GM19467 (cell line): Measurements from ENCODE around the gene SNTG2.
"Not testable (repeated sequence)": the region's sequence is repeated elsewhere in the genome, so short reads cannot be mapped to it uniquely, and the experiment has no call there.

Experiments
- ATAC-seq: cut with Tn5 transposase; IDR thresholded peaks from one replicate; pipeline ENCODE4 v1.9.1; 2021; ENCODE audit warnings: mild to moderate bottlenecking, moderate library complexity; ENCODE audit not compliant: unreplicated experiment

Gene SNTG2

DNA sequence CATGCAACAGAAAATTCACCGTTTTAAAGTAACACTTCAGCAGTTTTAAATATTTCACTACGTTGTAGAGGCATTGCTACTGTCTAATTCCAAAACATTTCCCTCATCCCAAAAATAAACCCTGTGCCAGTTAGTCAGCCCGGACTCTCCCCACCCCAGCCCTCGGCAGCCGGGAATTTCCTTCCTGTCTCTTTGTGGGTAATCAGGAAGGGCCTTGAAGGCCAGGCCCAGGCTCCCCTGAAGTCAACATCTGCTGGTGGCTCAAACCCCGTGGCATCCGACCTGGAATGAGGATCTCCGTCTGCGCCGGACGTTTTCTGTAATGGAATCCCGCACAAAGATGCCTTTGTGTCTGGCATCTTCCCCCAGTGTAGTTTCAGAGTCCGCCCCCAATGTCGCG, 219.6 kb downstream of the SNTG2 start:
- no peak for ATAC-seq

DNA sequence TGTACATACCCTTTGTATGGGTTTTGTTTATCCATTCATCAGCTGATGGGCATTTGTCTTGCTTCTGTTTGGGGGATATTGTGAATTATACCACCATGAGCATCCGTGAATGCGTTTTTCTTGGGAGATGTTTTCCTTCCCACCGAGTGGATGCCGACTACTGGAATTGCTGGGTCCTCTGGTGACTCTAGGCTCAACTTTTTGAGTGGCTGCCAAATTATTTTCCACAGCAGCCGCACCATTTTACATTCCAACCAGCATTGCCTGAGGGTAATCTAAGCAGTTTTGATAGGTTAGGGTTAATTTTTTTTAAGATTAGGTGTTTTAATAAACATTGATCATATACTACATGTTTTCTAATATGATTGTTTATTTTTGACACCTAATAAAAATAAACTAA, 220.1 kb downstream of the SNTG2 start:
- no peak for ATAC-seq

DNA sequence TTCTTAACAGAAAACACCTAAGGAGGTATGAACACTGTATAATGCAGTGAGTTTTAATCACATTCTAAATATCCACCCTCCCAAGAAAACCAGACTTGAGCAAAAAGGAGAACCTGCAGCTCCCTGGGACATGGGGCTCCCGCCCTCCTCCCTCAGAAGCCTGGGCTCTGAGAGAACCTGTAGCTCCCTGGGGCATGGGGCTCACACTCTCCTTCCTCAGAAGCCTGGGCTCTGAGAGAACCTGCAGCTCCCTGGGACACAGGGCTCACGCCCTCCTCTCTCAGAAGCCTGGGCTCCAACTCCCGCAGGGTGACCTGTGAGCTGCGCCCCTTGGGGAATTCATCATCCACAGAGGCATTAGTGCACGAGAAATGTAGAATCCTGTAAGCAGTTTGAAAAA, 222.9 kb downstream of the SNTG2 start:
- ATAC-seq: no peak

DNA sequence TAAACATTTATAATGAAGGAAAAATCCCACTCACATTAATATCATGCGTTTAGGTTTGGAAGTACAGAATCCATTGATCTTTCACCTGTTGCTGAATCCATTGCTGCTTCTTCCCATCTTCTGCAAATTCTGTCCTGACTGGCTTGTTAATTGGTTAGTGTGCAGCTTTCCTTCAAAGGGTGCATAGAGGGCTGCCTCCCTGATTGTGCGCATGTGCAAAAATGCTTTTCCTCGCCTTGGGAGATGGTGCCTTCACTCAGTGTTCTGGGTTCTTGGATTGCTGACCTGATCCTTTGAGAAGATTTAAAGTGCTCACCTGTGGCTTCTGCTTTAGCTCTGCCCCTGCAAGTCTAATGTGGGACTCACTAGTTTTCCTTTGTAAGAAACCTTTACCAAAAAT, 231.2 kb downstream of the SNTG2 start:
- ATAC-seq: no peak

DNA sequence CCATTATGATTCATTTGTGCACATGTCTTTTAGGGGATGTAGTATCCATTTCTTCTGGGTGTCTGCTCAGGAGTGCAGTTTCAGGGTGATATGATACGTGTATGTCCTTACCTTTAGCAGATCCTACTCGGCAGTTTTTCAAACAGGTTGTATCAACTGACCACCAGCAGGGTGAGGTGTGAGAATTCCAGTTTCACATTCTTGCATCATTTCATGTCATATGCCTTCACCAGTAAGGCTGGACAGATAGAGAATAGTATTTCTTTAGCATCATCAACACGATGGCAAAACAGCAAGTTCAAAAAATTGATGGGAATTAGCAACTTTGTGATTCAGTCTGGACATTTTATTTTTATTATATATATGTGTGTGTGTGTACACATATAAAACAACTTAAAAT, 232.7 kb downstream of the SNTG2 start:
- ATAC-seq: no peak

DNA sequence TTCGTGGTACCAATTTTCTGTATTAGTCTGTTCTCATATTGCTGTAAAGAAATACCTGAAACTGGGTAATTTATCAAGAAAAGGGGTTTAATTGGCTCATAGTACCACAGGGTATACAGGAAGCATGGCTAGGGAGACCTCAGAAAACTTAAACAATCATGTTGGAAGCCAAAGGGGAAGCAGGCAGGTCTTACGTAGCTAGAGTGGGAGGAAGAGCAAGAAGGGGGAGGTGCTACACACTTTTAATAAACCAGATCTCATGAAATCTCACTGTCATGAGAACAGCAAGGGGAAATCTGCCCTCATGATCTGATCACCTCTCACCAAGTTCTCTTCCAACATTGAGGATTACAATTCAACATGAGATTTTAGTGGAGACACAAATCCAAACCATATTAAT, 235.8 kb downstream of the SNTG2 start:
- ATAC-seq: no peak

DNA sequence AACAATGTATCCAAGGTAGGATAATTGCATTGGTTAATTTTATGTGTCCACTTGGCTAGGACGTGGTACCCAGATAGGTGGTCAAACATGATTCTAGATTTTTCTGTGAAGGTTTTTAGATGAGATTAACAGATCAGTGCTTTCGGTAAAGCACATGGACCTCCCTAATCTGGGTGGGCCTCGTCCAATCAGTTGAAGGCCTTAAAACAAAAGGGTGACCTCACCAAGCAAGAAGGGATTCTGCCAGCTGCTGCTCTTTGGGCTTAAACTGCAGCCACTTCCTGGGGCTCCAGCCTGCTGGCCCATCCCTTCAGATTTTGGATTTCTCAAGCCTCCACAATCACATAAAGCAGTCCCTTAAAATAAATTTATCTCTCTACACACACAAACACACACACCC, 236.5 kb downstream of the SNTG2 start:
- ATAC-seq: no peak

DNA sequence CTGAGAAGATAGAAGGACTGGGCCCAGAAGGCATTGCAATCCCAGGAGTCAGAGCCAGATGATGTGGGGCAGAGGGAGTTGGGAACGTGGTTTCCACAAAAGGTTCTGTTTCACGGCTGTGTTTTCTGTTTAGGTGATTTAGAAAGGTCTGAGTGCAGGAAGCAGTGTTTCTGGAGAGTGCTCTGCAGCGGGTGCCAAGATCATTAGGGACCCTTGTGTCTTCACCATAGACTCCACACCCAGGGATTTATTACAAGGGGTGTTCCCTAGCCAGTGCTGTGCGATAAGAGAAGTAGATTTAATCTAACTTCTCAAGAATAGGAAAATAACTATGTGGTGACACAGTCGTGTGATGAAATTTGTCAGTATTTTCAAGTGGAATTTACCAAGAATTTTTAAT, 241.5 kb downstream of the SNTG2 start:
- ATAC-seq: no peak

DNA sequence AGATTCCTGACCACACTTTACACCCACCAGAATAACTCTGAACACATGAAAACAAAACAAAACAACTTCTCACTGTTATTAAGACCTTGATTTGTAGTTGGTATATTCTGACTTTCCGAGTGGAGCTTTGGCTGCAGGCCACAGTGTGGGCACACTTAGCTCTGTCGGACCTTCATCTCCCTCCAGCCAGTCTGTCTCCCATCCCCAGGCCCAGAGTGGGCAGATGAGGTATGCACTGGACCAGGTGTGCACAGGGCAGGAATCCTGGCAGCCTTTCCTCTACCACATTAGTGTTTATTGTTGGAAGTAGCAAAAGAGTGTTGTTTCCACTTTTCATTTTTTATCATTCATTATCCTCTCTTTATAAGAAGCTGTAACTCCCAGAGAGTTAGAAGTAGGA, 243.2 kb downstream of the SNTG2 start:
- ATAC-seq: no peak

DNA sequence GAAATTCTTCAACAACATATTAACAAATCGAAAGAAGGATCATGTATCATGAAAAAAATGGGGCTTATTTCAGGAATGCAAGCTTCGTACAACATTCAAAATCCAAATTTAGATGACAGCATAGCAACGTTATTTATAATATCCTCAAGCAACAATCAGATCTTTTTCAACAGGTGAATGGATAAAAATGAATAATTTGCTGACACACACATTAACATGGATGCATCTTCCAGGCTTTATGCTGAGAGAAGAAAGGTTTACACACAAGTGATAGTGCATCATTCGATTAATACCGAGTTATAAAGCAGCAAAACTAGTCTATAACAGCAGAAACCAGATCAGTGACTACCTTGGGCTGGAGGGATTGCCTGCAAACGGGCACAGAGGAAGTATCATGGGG, 253.1 kb downstream of the SNTG2 start:
- ATAC-seq: no peak

DNA sequence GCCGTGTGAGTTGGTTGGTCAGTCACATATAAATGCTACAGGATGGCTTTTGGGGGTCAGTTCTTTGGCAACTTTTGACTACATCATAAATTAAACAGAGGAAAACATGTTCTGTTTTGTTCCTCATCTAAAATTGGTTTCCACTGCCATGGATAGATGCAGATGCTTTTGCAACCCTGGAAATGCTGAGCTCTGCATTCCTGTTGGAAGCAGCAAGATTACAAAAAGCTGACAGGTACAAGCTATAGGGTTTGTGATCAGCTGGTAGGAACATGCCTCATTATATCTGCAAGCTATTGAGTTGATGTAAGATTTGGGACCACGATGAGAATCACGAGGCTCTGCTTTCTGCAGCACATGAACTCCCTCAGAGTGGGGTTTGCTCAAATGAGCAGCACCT, 255.2 kb downstream of the SNTG2 start:
- no peak for ATAC-seq

DNA sequence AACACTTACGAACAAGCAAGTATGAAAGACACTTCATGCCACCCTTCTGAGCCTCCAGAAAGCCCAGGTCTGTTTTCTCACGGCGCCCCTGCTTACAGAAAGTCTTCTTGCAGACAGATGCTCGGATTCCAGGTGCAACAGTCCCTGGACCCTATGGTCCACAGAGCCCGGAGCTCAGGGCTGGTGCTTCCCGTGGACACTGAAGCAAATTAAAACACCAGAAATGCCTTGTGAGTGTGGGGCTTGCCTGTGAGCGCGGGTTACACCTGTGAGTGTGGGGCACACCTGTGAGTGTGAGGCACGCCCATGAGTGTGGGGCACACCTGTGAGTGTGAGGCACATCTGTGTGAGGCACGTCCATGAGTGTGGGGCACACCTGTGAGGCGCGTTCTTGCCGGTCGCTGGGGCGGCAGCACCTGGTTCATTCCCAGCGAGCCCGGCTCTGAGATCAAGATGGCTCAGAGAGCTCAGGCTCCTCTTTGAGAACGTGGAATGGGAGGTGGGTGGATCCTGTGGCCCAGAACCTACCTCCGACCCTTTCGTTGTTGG, 257.4 kb downstream of the SNTG2 start:
- ATAC-seq: no peak

DNA sequence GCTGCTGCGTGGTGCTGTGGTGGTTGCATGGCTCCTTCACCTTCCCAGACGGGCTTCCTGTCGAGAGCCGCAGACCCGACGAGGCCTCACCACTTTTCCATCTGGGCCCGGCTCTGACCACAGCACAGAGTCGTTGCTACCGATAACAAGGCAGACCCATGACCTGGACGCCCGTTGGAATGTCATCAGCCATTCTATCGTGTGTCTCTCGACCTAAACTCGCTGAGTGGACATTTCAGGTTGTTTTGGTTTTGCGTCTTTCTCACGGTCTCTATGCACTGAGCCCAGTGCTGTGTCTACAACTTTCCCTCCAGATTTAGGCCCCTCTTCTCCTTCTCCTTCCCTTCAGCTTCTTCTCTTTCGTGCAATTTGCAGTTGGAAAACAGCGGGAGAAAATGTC, 257.9 kb downstream of the SNTG2 start:
- no peak for ATAC-seq

DNA sequence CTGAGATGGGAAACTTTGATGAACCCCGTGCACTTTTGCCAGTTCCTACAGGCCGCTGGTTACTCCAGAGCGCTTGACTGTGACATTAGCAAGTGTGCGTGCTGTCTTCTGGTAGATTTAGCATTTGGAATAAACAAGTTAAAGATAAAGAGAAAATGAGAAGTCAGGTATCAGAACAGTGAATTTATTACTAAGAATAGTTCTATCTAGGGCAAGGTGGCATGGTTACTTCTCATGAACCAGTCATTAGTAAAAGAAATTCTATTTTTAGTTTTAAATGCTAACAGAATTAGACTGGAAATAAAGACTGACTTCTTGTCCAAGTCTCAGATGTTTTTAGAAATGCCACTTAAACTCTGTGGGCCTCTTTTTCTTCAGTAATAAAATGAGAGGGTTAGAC, 258.6 kb downstream of the SNTG2 start:
- ATAC-seq: no peak

DNA sequence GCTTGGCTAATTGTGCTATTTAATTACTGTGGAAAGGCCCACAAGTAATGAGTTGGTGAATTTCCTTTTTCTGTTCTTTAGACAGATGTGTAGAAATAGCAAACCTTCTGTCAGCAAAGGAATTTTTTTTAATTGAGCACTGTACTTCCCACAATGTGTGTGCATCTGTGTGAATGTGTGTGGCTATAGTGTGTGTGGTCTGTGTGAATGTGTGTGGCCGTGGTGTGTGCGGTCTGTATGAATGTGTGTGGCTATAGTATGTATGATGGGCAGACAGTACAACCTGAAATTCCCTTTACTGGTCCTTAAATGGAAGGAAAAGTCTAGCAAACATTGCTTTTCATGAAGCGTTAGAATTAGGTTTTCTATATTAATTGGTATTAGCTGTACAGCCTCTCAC, 259.1 kb downstream of the SNTG2 start:
- ATAC-seq: no peak

DNA sequence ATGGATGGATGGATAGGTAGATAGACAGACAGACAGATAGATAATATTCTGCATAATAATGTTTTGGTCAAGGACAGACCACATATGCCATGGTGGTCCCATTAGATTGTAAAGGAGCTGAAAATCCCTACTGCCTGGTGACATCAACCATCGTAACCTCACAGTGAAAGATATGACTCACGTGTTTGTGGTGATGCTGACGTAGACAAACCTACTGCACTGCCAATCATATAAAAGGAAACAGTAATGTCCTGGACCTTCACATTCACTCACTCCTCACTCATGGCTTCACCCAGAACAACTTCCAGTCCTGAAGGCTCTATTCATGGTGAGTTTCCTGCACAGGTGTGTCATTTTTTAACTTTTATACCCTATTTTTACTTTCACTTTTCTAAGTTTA, 259.7 kb downstream of the SNTG2 start:
- no peak for ATAC-seq

DNA sequence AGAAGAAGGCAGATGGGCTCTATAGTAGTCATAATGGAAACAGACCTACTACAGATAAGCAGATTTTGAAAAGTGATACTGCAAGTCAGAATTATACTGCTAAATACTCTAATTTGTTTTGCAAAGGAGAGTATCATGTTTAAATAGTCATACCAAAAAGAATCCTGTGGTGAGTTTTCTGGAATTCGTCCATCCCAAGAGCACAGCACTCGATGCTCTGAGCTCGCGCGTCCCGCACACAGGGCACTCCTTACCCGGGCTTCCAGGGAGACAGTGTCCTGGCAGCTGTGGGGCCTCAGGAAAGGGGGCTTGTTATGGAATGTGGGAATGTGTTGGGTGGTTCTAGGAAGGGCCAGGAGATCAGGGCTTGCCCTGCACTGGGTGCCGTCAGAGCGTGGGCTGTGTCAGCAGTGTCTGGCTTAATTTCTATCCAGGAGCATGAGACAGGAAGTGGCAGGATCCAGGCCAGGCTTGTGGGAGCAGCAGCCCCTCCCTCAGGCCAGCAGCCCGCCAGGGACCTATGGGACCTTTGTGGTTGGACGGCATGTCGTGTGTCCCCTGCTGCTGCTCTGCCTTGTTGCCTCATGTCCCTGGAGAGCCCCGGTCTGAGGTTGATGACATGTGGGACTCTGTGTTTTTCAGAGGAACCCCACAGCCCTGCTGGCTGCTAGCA, 269.4 kb downstream of the SNTG2 start:
- no peak for ATAC-seq

DNA sequence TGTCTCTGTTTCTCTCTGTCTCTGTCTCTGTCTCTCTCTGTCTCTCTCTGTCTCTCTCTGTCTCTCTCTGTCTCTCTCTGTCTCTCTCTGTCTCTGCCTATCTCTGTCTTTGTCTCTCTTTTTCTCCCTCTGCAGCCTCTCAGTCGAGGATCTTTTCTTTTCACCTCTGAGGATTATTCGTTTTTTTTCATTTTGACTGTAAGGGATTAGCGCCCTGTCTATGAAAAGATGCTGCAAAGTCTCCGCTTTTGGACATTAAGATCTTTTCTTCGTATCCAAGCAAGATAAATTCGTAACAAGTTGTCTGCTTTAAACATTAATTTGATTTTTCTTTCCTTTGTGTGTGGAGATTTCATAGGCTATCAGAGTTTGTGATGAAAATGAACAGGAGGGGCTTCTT, 271.4 kb downstream of the SNTG2 start:
- ATAC-seq: no peak

DNA sequence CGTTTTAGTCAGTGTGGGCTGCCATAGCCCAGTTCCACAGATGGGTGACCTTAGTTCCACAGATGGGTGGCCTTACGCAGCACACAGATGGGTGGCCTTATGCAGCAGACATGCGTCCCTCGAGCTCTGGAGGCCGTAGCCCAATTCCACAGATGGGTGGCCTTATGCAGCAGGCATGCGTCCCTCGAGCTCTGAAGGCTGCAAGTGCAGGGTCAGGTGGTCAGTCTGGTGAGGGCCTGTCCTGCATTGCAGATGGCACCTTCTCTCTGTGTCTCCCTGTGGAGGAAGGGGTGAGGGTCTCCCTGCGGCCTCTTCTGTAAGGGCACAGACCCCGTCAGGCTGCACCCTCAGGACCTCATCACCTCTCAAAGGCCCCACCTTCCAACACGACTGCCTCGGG, 273.1 kb downstream of the SNTG2 start:
- no peak for ATAC-seq

DNA sequence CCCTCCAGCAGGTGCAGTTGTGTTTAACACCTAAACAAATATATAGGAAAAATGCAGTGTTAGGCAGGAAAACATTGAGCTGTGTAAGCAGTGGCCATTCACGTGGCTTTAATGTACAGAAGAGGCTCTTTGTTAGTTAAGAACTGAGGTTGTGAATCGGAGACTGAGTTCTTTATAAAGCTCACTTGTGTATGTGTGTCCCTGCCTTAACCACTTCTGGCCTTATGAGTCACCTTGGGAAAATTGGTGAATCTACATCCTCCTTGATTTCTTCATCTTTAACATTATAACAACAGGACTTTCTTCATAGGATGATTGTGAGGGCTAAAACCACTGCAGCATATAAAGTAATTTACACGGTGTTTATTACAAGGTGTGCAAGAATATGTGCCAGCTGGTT, 274.3 kb downstream of the SNTG2 start:
- ATAC-seq: no peak

DNA sequence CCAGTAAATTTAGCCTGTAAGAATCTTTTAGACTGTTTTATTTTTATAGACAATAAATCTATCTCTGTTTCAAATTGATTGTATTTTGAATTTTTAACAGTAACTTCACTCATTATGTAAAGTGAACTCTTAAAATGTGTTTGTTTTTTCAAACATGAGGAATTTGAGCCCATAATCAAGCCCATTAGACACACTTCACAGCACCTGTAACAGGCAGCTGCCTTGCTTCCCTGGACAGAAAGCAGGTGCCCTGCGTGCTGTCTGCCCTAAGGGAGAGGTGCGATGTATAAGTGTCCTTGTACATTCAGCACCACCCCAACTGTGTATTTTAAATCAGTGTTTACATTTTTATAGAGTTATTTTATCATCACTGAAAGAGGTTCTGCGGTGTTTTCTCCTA, 276.1 kb downstream of the SNTG2 start:
- no peak for ATAC-seq

DNA sequence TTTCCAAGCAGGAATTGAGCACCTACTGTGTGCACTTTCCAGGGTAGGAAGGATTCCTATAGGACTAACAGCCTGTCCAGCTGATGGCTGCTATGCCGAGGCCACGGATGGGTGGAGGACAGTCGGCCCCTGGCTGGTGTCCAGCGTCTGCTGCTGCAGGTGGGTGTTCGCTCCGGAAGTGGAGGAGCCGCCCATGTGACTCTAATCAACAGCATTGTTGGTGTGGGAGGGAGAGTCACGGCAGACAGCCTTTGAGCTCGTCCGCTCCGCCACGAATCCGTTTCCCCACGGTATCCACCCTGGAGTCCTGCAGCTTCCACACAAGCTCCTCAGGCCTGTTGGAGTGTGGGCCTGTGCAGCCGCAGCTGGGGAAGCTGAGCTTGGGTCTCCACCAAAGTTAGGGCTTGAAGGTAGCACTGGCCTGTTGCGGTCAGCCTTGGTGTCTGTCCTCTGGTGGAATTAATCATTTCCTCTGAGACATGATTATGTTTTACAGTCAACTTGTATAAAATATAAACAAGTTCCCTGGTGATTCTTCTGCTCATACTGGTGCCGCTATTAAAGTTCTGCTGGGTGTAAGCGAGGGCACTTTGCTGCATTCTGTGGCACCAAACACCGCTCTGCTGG, 276.7 kb downstream of the SNTG2 start:
- no peak for ATAC-seq

DNA sequence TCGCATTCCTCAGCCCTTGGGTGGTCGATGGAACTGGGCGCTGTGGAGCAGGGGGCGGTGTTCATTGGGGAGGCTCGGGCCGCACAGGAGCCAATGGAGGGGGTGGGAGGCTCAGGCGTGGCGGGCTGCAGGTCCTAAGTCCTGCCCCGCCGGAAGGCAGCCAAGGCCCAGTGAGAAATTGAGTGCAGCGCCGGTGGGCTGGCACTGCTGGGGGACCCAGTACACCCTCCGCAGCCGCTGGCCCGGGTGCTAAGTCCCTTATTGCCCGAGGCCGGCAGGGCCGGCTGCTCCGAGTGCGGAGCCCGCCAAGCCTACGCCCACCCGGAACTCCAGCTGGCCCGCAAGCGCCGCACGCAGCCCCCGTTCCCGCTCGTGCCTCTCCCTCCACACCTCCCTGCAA, 278.9 kb downstream of the SNTG2 start:
- not testable (repeated sequence) for ATAC-seq
